Nephron (organoid): ENCODE measurements around the gene RIPK3.

Experiments used
- H3K27ac Mint-ChIP-seq, 3 experiments: 2 replicates each; pipeline ENCODE4 v1.8.0; 2020; ENCODE audit warnings: mixed read lengths in 3 of 3, mild to moderate bottlenecking in 2 of 3, moderate library complexity in 1 of 3
- H3K27me3 Mint-ChIP-seq: 2 replicates; pipeline ENCODE4 v1.8.0; 2021; ENCODE audit warnings: low read depth, mild to moderate bottlenecking, moderate library complexity, mixed read lengths
- H3K36me3 Mint-ChIP-seq: 2 replicates; pipeline ENCODE4 v1.8.0; 2020; ENCODE audit warnings: low read depth, mixed read lengths
- H3K4me1 Mint-ChIP-seq: 2 replicates; pipeline ENCODE4 v1.8.0; 2020; ENCODE audit warnings: mixed read lengths
- H3K4me3 Mint-ChIP-seq, 3 experiments: 2 replicates each; pipeline ENCODE4 v1.8.0; 2020; ENCODE audit warnings: mild to moderate bottlenecking in 3 of 3, mixed read lengths in 3 of 3, moderate library complexity in 2 of 3
- H3K9me3 Mint-ChIP-seq: 2 replicates; pipeline ENCODE4 v1.8.0; 2020; ENCODE audit warnings: mixed read lengths
- CTCF ChIP-seq, 3 experiments: fragments of 200-600 bp; sonication (generic); IDR thresholded peaks; one replicate each; pipeline ENCODE4 v1.5.0; 2021; ENCODE audit warnings: antibody characterized with exemption in 3 of 3; ENCODE audit not compliant: unreplicated experiment in 3 of 3

Gene RIPK3

GRCh38 chr14:24343795-24344660 lies 4.2 kb upstream of the RIPK3 start:
- no peak overlapping the region for H3K4me3 Mint-ChIP-seq
- no peaks in the 10 kb centered on the region for H3K4me1 Mint-ChIP-seq
- H3K36me3 Mint-ChIP-seq: no peaks in the 10 kb centered on the region
- no peak for TF ChIP-seq CTCF (IDR thresholded peaks at IDR 0.05; ENCODE audit: unreplicated experiment in 3 of 3)
- H3K27me3 Mint-ChIP-seq: peaks cover 56% of the 10 kb centered on the region
- H3K27ac Mint-ChIP-seq: no peak overlapping the region
- no peaks in the 10 kb centered on the region for H3K9me3 Mint-ChIP-seq

DNA sequence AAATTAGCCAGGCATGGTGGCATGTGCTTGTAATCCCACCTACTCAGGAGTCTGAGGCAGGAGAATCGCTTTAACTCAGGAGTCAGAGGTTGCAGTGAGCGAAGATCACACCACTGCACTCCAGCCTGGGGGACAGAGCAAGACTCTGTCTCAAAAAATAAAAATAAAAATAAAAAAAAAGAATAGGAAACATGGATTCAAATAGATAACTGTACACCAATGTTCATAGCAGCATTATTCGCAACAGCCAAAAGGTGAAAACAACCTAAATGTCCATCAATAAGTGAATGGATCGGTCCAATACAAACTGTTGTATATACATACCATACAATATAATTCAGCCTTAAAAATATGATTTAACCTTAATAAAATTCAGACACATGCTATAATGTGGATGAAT lies 3.1 kb upstream of the RIPK3 start:
- Mint-ChIP-seq H3K9me3 (no peaks in the 10 kb centered on the region), H3K27me3 (peaks cover 62% of the 10 kb centered on the region), H3K4me1 (no peaks in the 10 kb centered on the region), H3K27ac (no peak overlapping the region), H3K36me3 (no peaks in the 10 kb centered on the region), H3K4me3 (no peak overlapping the region)
- TF ChIP-seq CTCF (IDR thresholded peaks at IDR 0.05; ENCODE audit: unreplicated experiment in 3 of 3): no peak

- Mint-ChIP-seq H3K4me1 (peaks cover 6% of the 10 kb centered on the region), H3K4me3 (no peak overlapping the region)
- no peak for TF ChIP-seq CTCF (IDR thresholded peaks at IDR 0.05; ENCODE audit: unreplicated experiment in 3 of 3)
Measured at GRCh38 chr14:24340606-24341005, 815 bp upstream of the RIPK3 start.

DNA sequence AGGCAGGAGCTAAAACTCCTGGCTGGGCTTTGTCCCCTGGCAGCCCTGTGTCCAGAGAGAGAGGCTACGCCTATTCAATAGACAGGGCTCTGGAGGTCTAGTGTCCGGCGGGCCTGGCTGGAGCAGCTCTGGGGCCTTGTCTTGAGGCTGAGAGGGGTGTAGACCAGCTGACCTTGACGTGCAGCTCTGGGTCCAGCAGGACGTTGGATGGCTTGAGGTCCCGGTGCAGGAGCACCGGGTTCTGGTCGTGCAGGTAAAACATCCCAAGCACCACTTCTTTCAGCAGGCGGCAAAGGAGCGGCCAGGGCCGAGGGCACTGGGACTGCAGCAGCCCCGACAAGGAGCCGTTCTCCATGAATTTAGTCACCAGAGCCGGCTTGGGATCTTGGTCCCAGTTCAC lies 948 bp downstream of the RIPK3 start:
- Mint-ChIP-seq H3K4me1 (peaks cover 12% of the 10 kb centered on the region), H3K4me3 (peak overlapping the region in 2 of 3 experiments; percentile 12 to 77), H3K27me3 (peaks cover 87% of the 10 kb centered on the region), H3K27ac (no peak overlapping the region), H3K9me3 (no peaks in the 10 kb centered on the region), H3K36me3 (no peaks in the 10 kb centered on the region)
- TF ChIP-seq CTCF (IDR thresholded peaks at IDR 0.05; ENCODE audit: unreplicated experiment in 3 of 3): no peak

More at GRCh38 chr14:24340606-24341005, 815 bp upstream of the RIPK3 start:
- no peaks in the 10 kb centered on the region for H3K9me3 Mint-ChIP-seq
- no peak overlapping the region for H3K27ac Mint-ChIP-seq
- H3K27me3 Mint-ChIP-seq: peaks cover 84% of the 10 kb centered on the region
- H3K36me3 Mint-ChIP-seq: no peaks in the 10 kb centered on the region

- H3K9me3 Mint-ChIP-seq: no peaks in the 10 kb centered on the region
- H3K4me3 Mint-ChIP-seq: peak overlapping the region; percentile 6 to 40 (median 8)
- no peaks in the 10 kb centered on the region for H3K36me3 Mint-ChIP-seq
- H3K27ac Mint-ChIP-seq: no peak overlapping the region
- no peak for TF ChIP-seq CTCF (IDR thresholded peaks at IDR 0.05; ENCODE audit: unreplicated experiment in 3 of 3)
- peaks cover 12% of the 10 kb centered on the region for H3K4me1 Mint-ChIP-seq
- peaks cover 96% of the 10 kb centered on the region for H3K27me3 Mint-ChIP-seq
Measured at GRCh38 chr14:24337824-24338175, 2.0 kb downstream of the RIPK3 start.
